Mesodermal cell (in vitro differentiated cells): ENCODE results near the gene CRB1.
A peak's percentile ranks its signal among the peaks of the same experiment; 100 is the strongest.

Experiments used
- H3K27ac ChIP-seq: 2 replicates; pipeline ENCODE4 v1.7.0; 2013; ENCODE audit warnings: mild to moderate bottlenecking, low read depth, low read length, moderate library complexity; ENCODE audit not compliant: severe bottlenecking
- H3K36me3 ChIP-seq: 2 replicates; pipeline ENCODE4 v1.7.1; 2013; ENCODE audit warnings: mild to moderate bottlenecking, low read length, moderate library complexity; ENCODE audit not compliant: control insufficient read depth, insufficient read depth
- H3K4me1 ChIP-seq: one replicate; pipeline ENCODE4 v1.7.1; 2013; ENCODE audit warnings: mild to moderate bottlenecking, low read length; ENCODE audit not compliant: insufficient read depth, control insufficient read depth, poor library complexity, severe bottlenecking
- H3K4me3 ChIP-seq: 2 replicates; pipeline ENCODE4 v1.7.0; 2013; ENCODE audit warnings: low read length, control low read depth, mild to moderate bottlenecking; ENCODE audit not compliant: insufficient read depth, poor library complexity, severe bottlenecking; ENCODE audit errors: extremely low read depth
- H3K9me3 ChIP-seq: 2 replicates; pipeline ENCODE4 v1.7.1; 2013; ENCODE audit warnings: mild to moderate bottlenecking, low read length, moderate library complexity; ENCODE audit not compliant: control insufficient read depth
- WGBS, 2 experiments: methylation state at CpG; one replicate each; pipeline ENCODE4 v1.1.5; 2013; ENCODE audit warnings: missing lambda C conversion rate in 2 of 2; ENCODE audit not compliant: insufficient coverage in 2 of 2; 5-methylcytosine and 5-hydroxymethylcytosine counted together

CRB1 gene

GRCh38 chr1:197302775-197303174 is 34.7 kb downstream of the CRB1 start:
- H3K36me3 ChIP-seq, result no peaks in the 10 kb centered on the region
- H3K27ac ChIP-seq, result no peak overlapping the region
- no peak overlapping the region for H3K4me3 ChIP-seq

GRCh38 chr1:197303463-197303862 is 35.4 kb downstream of the CRB1 start:
- no peaks in the 10 kb centered on the region for H3K36me3 ChIP-seq
- H3K27ac ChIP-seq, result no peak overlapping the region
- H3K4me3 ChIP-seq, result no peak overlapping the region
- no peaks in the 10 kb centered on the region for H3K9me3 ChIP-seq
- 80% methylated on average over 1 of the region's 1 CpG; no CpG with 5 or more reads in 1 of the 2 experiments for WGBS, 2 experiments
- no peaks in the 10 kb centered on the region for H3K4me1 ChIP-seq

More at GRCh38 chr1:197302775-197303174, 34.7 kb downstream of the CRB1 start:
- no peaks in the 10 kb centered on the region for H3K9me3 ChIP-seq
- no peaks in the 10 kb centered on the region for H3K4me1 ChIP-seq

DNA sequence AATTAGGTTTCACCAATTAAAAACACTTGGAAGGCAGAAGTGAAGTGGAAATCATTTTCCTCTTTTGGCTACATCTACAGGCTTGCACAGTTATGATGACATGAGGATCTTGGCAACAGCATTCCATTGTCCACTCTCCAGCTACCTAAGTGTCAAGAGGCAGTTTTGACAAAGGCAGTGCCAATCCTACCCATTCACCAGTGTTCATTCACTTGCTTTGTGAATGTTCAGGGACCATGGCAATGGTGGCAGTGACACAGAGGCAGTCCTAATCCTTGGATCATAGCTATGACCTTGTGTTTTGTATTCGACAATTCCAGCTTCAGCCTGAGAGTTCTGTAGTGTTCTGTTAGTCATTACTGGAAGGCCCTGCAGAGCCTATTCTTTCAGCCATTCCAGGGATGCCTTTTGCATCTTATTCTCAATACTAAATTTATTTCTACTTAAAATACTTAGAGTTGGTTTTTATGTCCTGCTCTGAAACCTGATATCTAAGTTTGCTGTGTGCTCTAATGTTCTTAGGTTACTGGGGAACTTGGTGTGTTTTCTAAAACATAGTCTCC is 36.7 kb downstream of the CRB1 start:
- 100% methylated on average over 1 of the region's 1 CpG; no CpG with 5 or more reads in 1 of the 2 experiments for WGBS, 2 experiments
- H3K27ac ChIP-seq, result no peak overlapping the region
- no peaks in the 10 kb centered on the region for H3K36me3 ChIP-seq
- H3K9me3 ChIP-seq, result no peaks in the 10 kb centered on the region
- no peak overlapping the region for H3K4me3 ChIP-seq
- H3K4me1 ChIP-seq, result no peaks in the 10 kb centered on the region

- Histone ChIP-seq H3K9me3 (no peaks in the 10 kb centered on the region), H3K4me1 (no peaks in the 10 kb centered on the region), H3K27ac (no peak overlapping the region), H3K4me3 (no peak overlapping the region), H3K36me3 (no peaks in the 10 kb centered on the region)
- WGBS, 2 experiments, result 76 to 83% methylated on average over 1 to 2 of the region's 2 CpGs
Measured at GRCh38 chr1:197305925-197306324, 37.9 kb downstream of the CRB1 start.

DNA sequence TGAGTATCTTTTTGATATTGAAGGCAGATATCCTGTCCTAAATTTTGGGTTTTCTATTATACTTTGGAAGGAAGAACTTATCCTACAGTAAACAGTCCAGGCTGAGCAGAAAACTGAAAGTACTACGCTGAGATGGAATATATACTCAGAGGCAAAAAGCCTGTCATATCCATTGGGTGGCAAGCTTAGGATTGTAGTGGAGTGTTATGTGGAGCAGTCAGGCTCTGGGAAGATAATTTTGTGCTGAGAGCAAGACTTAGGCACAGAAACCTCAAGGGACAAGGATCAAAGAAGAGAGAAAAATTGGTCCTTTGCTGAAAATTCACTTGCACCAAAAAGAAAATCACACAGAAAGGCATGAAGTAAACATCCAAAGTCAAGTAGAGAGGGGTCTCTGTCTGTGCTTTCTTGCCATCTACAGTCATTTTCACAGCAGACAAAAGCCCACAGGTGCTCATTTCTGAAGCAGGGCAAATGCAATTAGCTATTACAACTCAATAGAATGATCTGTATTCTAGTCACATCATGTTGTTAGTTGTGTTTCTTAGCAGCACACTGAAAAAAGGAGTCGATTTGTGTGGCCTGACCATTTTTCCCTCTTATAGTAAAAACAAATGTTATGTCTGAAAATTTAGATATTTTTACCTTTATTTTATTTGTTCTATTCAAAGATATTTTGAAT is 38.5 kb downstream of the CRB1 start:
- Histone ChIP-seq H3K27ac (no peak overlapping the region), H3K36me3 (no peaks in the 10 kb centered on the region), H3K9me3 (no peaks in the 10 kb centered on the region), H3K4me1 (no peaks in the 10 kb centered on the region), H3K4me3 (no peak overlapping the region)
- WGBS, 2 experiments, result 72 to 86% methylated on average over 1 to 2 of the region's 2 CpGs

- H3K4me3 ChIP-seq, result no peak overlapping the region
- H3K27ac ChIP-seq, result no peak overlapping the region
- H3K4me1 ChIP-seq, result no peaks in the 10 kb centered on the region
- no peaks in the 10 kb centered on the region for H3K9me3 ChIP-seq
- no peaks in the 10 kb centered on the region for H3K36me3 ChIP-seq
Measured at GRCh38 chr1:197307136-197307535, 39.1 kb downstream of the CRB1 start.

GRCh38 chr1:197307551-197307950 is 39.5 kb downstream of the CRB1 start:
- H3K36me3 ChIP-seq, result no peaks in the 10 kb centered on the region
- no peak overlapping the region for H3K27ac ChIP-seq
- no peaks in the 10 kb centered on the region for H3K4me1 ChIP-seq
- WGBS, 2 experiments, result 80 to 90% methylated on average over 2 to 3 of the region's 3 CpGs
- H3K4me3 ChIP-seq, result no peak overlapping the region
- no peaks in the 10 kb centered on the region for H3K9me3 ChIP-seq

GRCh38 chr1:197311081-197311480 is 43.0 kb downstream of the CRB1 start:
- 40% methylated on average over 1 of the region's 4 CpGs; no CpG with 5 or more reads in 1 of the 2 experiments for WGBS, 2 experiments
- H3K4me3 ChIP-seq, result no peak overlapping the region
- H3K4me1 ChIP-seq, result peaks cover 4% of the 10 kb centered on the region
- no peaks in the 10 kb centered on the region for H3K36me3 ChIP-seq
- no peak overlapping the region for H3K27ac ChIP-seq
- H3K9me3 ChIP-seq, result no peaks in the 10 kb centered on the region

- H3K4me1 ChIP-seq, result peaks cover 4% of the 10 kb centered on the region
- 71 to 90% methylated on average over 2 to 3 of the region's 5 CpGs for WGBS, 2 experiments
- H3K9me3 ChIP-seq, result no peaks in the 10 kb centered on the region
- no peak overlapping the region for H3K27ac ChIP-seq
- H3K36me3 ChIP-seq, result no peaks in the 10 kb centered on the region
- H3K4me3 ChIP-seq, result no peak overlapping the region
Measured at GRCh38 chr1:197312163-197312562, 44.1 kb downstream of the CRB1 start.

- H3K4me3 ChIP-seq, result no peak overlapping the region
- H3K4me1 ChIP-seq, result peaks cover 4% of the 10 kb centered on the region
- 50% methylated on average over 1 of the region's 5 CpGs; no CpG with 5 or more reads in 1 of the 2 experiments for WGBS, 2 experiments
- no peaks in the 10 kb centered on the region for H3K36me3 ChIP-seq
- no peaks in the 10 kb centered on the region for H3K9me3 ChIP-seq
- H3K27ac ChIP-seq, result no peak overlapping the region
Measured at GRCh38 chr1:197313713-197314112, 45.7 kb downstream of the CRB1 start.

GRCh38 chr1:197314682-197315081 is 46.6 kb downstream of the CRB1 start:
- no peaks in the 10 kb centered on the region for H3K36me3 ChIP-seq
- H3K4me1 ChIP-seq, result peaks cover 4% of the 10 kb centered on the region
- no peak overlapping the region for H3K4me3 ChIP-seq
- H3K27ac ChIP-seq, result peak overlapping the region; percentile 17
- H3K9me3 ChIP-seq, result no peaks in the 10 kb centered on the region
